Neural cell (in vitro differentiated cells): ENCODE measurements around the gene EAF2.

Source experiments
- EP300 ChIP-seq: fragments of 450-650 bp; conservative IDR thresholded peaks from 2 replicates; pipeline ENCODE4 v1.6.1; 2014; ENCODE audit warnings: antibody characterized with exemption, mild to moderate bottlenecking, moderate library complexity; ENCODE audit not compliant: poor library complexity, severe bottlenecking
- EZH2 ChIP-seq: fragments of 200-600, 300-800 bp; shearing (Covaris generic), sonication (generic); IDR thresholded peaks from 2 replicates; pipeline ENCODE4 v1.6.1; 2014; ENCODE audit warnings: antibody characterized with exemption, low read length, borderline replicate concordance, mild to moderate bottlenecking; ENCODE audit not compliant: insufficient read depth, poor library complexity, severe bottlenecking
- MXI1 ChIP-seq: fragments of 450-650 bp; conservative IDR thresholded peaks from 2 replicates; pipeline ENCODE4 v1.6.1; 2014; ENCODE audit warnings: antibody characterized with exemption, mild to moderate bottlenecking; ENCODE audit not compliant: poor library complexity, severe bottlenecking
- POLR2AphosphoS5 ChIP-seq: IDR thresholded peaks from 2 replicates; pipeline ENCODE4 v1.6.1; 2012
- RAD21 ChIP-seq: fragments of 450-650 bp; conservative IDR thresholded peaks from 2 replicates; pipeline ENCODE4 v1.6.1; 2014; ENCODE audit warnings: antibody characterized with exemption, mild to moderate bottlenecking, moderate library complexity
- SMC3 ChIP-seq: fragments of 450-650 bp; conservative IDR thresholded peaks from 2 replicates; pipeline ENCODE4 v1.6.1; 2014; ENCODE audit warnings: antibody characterized with exemption, mild to moderate bottlenecking, moderate library complexity; ENCODE audit not compliant: poor library complexity
- TAF1 ChIP-seq: IDR thresholded peaks from 2 replicates; pipeline ENCODE4 v1.6.1; 2012; ENCODE audit warnings: low read depth
- TF ChIP-seq, protein P1 (sequence below): fragments of 450-650 bp; IDR thresholded peaks from 2 replicates; pipeline ENCODE4 v1.5.1; 2014; ENCODE audit warnings: antibody characterized with exemption, mild to moderate bottlenecking, moderate library complexity; ENCODE audit not compliant: poor library complexity, severe bottlenecking
- TF ChIP-seq, protein P2 (sequence below): IDR thresholded peaks from 2 replicates; pipeline ENCODE4 v1.6.1; 2012; ENCODE audit warnings: borderline replicate concordance

DNA sequence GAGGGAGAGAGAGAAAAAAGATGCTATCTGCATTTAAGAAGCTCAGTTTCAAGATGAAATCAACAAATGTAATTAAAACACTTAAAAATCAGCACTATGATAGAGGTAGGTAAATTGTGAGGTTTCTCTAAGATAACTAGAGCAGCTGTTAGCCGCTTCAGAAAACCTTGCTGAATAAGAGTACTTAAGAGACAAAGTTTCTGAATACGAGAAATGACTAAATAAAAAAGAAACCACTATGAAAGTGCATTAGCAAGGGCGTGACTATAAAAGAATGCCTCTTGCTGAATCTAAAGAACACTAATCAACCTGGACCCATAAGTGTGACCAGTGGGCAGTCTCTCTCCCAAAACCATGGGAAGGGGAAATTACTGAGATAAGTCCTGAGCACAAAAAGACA, 41.9 kb upstream of the EAF2 start:
- TF ChIP-seq POLR2AphosphoS5 (no peak), SMC3 (no peak), RAD21 (no peak), EP300 (no peak), EZH2 (no peak), TAF1 (no peak), MXI1 (no peak)
- TF ChIP-seq, protein P1, sequence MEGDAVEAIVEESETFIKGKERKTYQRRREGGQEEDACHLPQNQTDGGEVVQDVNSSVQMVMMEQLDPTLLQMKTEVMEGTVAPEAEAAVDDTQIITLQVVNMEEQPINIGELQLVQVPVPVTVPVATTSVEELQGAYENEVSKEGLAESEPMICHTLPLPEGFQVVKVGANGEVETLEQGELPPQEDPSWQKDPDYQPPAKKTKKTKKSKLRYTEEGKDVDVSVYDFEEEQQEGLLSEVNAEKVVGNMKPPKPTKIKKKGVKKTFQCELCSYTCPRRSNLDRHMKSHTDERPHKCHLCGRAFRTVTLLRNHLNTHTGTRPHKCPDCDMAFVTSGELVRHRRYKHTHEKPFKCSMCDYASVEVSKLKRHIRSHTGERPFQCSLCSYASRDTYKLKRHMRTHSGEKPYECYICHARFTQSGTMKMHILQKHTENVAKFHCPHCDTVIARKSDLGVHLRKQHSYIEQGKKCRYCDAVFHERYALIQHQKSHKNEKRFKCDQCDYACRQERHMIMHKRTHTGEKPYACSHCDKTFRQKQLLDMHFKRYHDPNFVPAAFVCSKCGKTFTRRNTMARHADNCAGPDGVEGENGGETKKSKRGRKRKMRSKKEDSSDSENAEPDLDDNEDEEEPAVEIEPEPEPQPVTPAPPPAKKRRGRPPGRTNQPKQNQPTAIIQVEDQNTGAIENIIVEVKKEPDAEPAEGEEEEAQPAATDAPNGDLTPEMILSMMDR, result no peak
- TF ChIP-seq, protein P2, sequence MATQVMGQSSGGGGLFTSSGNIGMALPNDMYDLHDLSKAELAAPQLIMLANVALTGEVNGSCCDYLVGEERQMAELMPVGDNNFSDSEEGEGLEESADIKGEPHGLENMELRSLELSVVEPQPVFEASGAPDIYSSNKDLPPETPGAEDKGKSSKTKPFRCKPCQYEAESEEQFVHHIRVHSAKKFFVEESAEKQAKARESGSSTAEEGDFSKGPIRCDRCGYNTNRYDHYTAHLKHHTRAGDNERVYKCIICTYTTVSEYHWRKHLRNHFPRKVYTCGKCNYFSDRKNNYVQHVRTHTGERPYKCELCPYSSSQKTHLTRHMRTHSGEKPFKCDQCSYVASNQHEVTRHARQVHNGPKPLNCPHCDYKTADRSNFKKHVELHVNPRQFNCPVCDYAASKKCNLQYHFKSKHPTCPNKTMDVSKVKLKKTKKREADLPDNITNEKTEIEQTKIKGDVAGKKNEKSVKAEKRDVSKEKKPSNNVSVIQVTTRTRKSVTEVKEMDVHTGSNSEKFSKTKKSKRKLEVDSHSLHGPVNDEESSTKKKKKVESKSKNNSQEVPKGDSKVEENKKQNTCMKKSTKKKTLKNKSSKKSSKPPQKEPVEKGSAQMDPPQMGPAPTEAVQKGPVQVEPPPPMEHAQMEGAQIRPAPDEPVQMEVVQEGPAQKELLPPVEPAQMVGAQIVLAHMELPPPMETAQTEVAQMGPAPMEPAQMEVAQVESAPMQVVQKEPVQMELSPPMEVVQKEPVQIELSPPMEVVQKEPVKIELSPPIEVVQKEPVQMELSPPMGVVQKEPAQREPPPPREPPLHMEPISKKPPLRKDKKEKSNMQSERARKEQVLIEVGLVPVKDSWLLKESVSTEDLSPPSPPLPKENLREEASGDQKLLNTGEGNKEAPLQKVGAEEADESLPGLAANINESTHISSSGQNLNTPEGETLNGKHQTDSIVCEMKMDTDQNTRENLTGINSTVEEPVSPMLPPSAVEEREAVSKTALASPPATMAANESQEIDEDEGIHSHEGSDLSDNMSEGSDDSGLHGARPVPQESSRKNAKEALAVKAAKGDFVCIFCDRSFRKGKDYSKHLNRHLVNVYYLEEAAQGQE, result no peak
